GM21619 (cell line): ENCODE results near the gene LIMCH1.

ENCODE experiments used
- ATAC-seq: cut with Tn5 transposase; IDR thresholded peaks from one replicate; pipeline ENCODE4 v1.9.1; 2021; ENCODE audit not compliant: unreplicated experiment

LIMCH1 gene

GRCh38 chr4:41528512-41529205 lies 9.3 kb upstream of the LIMCH1 start:
- ATAC-seq: no peak

DNA sequence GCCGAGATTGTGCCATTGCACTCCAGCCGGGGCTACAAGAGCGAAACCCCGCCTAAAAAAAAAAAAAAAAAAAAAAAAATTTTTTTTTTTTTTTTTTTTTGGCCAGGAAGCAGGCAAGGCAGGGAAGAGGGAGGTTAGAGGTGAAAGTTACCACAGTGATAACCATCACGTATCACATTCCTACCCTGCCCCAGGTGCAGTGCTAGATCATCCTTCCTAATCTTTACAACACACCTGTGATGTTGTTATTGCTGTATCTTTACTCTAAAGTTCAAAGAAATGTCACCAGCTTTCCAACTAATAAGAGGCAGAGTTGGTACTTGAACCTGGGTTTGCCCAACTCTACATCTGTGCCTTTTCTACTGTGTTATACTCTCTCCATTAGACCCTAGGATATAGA lies 7.2 kb upstream of the LIMCH1 start:
- ATAC-seq: no peak

DNA sequence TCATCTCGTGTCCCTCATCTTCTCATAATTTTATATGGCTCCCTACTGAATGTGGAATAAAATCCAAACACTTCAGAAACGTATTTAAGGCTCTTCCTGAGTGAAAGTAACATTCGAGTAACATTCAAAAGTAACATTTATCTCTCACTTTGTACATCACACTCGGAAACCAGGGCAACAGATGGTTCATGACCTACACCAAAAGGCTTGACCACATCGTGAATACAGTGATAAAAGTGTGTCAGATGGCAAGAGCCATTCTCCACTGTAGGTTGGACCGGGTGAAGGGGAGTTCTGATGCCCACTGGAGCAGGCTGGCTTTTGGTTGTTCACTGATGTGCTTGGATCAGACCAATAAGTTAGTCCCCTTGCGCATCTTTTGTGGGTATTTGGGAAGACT lies 5.6 kb upstream of the LIMCH1 start:
- ATAC-seq: no peak

- no peak for ATAC-seq
Observed at GRCh38 chr4:41532882-41533281, 5.1 kb upstream of the LIMCH1 start.

- no peak for ATAC-seq
Observed at GRCh38 chr4:41533680-41534079, 4.3 kb upstream of the LIMCH1 start.

DNA sequence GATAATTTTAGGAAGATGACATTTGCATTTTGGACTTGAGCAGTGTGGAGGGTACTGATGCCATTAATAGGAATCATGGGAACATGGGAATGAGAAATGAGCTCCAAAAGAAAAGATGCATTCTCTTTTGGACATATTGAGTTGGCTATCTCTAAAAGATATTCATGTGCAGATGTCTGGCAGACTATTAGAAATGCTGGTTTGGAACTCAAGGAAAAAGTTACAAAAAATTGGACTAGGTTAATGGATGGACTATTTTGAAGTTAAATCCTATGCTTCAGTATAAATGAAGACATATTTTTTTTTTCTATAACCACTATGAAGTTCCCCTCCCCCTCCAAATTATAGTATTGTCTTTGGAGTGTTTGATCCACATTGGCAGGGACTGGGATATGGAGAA lies 3.6 kb upstream of the LIMCH1 start:
- ATAC-seq: no peak

DNA sequence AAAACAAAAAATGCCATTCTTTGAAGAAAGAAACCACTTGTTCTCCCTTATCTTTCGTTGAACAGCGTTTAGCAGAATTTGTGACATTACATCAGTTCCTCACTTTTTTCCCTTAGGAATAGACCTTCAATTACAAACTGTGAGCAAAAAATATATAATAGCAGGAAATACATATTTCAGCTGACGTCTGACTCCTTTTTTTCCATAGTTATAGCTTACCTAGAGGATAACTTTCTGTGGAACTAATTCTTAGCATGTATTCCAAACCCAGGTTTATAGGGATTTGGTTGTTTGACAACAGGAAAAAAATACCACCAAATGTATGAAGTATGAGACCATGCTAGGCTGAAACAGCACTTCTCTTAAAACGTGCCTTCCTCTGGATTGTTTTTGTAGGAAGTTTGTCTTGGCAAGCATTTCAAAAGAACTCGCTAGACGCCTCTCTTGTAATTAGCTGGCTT lies 2.0 kb upstream of the LIMCH1 start:
- no peak for ATAC-seq

GRCh38 chr4:41537292-41537890 lies 566 bp upstream of the LIMCH1 start:
- ATAC-seq: no peak

DNA sequence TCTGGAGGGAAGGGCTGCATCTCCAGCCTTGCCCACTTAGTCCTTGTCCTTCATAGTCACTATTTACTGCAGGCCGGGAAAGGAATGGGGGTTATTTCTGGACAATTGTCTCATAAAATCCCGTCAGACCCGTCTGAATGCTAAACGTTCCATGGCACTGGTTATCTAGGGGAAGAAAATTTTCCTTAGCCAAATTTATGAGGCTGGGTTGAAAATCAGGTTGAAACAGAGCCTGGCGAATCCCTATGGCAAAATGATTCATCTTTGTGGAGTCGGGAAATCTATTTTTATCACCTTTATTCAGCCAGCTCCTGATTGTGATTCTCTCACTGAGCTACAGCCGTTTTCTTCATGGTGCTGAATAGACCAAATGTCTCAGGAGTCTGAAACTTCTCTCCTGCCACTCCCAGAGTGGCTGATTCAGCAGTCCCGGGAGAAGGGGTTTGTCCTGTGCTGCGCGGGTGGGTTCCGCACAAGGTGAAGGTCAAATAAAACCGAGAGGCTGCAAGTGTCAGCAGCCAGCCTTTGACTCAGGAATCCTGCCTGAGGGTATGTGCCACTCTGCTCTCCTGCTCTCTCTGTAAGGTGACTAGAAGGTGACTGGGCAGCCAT lies 1.0 kb downstream of the LIMCH1 start:
- no peak for ATAC-seq

GRCh38 chr4:41539711-41540110 lies 1.8 kb downstream of the LIMCH1 start:
- ATAC-seq: no peak

DNA sequence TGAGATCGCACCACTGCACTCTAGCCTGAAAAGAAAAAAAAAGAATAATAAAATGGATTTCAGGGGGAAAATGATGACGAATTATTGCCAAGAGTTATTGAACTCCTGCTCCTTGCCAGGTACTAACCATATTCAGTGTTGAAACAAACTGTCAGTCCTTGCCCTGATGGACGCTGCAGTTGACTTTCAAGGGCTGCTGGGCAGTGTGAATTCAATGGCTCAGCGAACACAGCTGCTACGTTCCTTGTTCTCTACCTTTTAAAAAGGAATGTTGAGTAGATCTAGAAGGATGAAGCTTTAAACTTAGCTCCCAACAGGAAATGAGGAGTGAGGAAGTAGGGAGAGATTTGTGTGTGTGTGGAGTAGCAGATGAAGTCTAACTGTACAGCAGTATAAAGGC lies 2.7 kb downstream of the LIMCH1 start:
- ATAC-seq: no peak

GRCh38 chr4:41541687-41542094 lies 3.7 kb downstream of the LIMCH1 start:
- no peak for ATAC-seq

DNA sequence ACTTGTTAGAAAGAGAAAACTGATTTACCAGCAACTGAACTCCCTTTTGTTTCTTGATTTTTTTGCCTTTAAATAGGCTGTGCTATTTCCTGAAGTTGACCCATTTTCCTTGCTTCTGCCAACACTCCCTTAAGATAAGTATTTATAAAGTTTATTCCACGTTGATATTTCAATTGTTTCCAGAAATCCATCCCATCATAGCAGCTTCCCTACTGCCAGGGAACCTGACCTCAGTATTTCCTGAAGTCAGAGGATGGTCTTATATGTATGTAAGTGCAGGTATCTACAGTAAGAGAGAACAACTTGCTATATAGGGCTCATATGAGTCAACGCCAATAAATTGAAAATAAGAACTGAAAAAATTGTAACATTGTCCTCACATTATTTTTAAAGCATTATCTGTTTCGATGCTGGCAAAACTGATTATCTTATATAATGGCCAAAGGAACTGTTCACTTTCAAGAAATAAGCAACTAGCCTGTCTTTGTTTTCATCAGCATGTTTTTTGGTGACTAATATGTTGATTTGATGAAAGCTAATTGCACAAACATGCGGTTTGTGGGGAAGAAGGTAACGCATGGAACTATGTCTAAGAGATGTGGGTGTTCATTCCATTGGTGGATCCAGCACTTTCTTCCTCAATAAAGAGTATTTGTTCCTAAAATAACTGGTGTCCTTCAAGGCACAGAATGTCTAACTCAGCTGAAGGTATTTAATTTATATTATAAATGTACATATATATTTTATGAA lies 4.7 kb downstream of the LIMCH1 start:
- ATAC-seq: no peak

- no peak for ATAC-seq
Observed at GRCh38 chr4:41545238-41545637, 7.3 kb downstream of the LIMCH1 start.

- ATAC-seq: no peak
Observed at GRCh38 chr4:41546638-41547037, 8.7 kb downstream of the LIMCH1 start.

GRCh38 chr4:41548305-41548880 lies 10.4 kb downstream of the LIMCH1 start:
- ATAC-seq: no peak

DNA sequence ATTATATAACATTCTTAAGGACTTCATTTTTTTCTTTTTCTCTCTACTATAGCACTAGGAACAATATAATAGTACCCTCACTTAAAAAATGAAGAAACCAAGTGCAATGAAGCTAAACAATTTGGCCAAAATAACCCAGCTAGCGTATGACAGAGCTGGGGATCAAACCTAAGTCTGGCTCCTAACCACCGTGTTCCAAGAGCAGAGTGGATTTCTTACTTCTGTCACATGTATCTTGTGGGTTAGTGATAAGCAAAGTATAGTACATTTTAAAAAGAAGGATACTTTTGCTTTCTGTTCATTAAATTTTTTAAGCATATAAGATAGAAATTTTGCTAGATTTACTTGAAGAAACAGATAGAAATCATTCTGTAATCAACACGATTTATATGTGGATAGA lies 11.5 kb downstream of the LIMCH1 start:
- ATAC-seq: no peak

GRCh38 chr4:41550308-41550707 lies 12.4 kb downstream of the LIMCH1 start:
- ATAC-seq: no peak

GRCh38 chr4:41551536-41551935 lies 13.6 kb downstream of the LIMCH1 start:
- ATAC-seq: no peak

DNA sequence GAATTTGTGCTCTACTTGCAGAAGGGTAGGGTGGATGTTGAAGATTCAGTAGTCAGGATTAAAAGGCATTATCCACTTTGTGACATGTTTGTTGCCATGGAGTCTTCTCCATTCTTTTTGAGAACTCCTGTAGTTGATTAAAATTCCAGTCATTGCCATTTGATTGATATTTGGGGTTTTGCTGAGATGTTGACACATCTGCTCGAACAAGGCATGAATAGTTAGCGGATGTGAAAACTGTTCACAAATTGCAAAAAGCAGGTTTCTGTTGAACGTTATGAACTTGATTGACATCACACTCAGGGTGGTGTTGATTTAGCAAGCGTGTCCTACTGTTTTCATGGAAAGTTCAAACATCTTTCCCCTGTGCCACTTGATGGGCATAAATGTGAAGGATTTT lies 16.9 kb downstream of the LIMCH1 start:
- ATAC-seq: no peak

DNA sequence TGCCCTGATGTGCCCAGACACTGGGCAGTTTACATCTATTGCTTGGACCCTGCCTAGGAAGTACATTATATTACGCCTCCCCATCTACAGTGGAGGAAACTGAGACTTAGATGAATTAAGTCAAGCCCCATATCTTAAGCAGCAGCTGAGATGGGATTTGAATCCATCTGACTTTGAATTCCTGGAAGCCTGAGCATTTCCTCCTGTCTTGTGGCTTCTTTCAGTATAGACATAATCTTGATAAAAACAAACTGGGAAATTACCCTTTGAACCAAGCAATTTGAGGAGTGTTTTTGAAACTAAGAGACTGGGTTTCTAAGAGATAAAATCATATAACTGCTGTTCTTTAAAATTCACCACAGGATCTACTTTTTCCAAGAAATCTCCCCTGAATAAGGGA lies 18.6 kb downstream of the LIMCH1 start:
- ATAC-seq: no peak
